Measurements from ENCODE around the gene CCDC73.

- TF ChIP-seq CTCF (IDR thresholded peaks at IDR 0.05) = no peak
- no peak for TF ChIP-seq POLR2A (IDR thresholded peaks at IDR 0.05)
Observed at GRCh38 chr11:32843544-32843943, 49.1 kb upstream of the CCDC73 start.
